ENCODE results near the gene KCNQ2.

The KCNQ2 gene

GRCh38 chr20:63432577-63433325 is 39.7 kb downstream of the KCNQ2 start:
- DNase-seq, result no peak

DNA sequence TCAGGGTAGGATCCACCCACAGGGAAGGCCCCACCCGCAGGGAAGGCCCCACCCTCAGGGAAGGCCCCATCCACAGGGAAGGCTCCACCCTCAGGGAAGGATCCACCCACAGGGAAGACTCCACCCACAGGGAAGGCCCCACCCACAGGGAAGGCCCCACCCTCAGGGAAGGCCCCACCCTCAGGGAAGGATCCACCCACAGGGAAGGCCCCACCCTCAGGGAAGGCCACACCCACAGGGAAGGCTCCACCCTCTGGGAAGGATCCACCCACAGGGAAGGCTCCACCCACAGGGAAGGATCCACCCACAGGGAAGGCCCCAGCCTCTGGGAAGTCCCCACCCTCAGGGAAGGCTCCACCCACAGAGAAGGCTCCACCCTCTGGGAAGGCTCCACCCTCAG is 40.5 kb downstream of the KCNQ2 start:
- DNase-seq, result no peak

DNA sequence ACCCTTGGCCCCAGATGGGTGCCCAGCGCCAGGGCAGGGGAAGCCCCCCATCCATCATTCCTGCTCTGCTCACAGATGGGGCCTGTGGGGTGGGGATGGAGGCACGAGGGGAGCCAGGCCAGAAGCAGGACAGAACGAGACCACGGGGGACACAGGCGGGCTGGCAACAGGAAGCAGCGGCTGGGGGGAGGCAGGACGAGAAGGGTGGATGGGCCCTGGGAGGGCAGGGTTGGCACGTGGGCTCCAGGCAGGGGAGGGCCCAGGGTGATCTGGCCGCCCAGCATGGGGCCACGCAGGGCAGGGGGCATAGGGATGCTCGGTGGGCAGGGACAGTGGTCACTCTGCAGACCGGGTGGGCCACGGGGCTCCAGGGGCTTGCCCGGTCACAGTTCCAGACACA is 41.6 kb downstream of the KCNQ2 start:
- DNase-seq, result no peak

DNA sequence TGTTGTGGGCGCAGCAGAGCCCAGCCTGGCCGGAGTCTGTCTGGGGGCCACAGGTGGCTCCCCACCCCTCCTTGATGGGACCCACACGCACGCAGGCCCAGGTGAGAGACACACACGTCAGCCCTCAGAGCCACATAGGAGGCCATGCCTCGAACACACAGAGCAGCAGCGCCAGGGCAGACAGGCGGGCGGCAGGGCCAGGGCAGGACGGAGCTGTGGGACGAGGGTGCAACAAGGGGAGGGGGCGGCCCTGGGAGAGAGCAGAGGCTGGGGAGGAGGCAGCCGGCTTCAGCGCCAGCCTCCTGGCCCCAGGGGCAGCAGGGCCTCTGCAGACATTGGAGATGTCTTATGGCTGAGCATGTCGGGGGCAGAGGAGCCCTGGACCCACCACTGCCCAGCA is 42.5 kb downstream of the KCNQ2 start:
- DNase-seq, result no peak

DNA sequence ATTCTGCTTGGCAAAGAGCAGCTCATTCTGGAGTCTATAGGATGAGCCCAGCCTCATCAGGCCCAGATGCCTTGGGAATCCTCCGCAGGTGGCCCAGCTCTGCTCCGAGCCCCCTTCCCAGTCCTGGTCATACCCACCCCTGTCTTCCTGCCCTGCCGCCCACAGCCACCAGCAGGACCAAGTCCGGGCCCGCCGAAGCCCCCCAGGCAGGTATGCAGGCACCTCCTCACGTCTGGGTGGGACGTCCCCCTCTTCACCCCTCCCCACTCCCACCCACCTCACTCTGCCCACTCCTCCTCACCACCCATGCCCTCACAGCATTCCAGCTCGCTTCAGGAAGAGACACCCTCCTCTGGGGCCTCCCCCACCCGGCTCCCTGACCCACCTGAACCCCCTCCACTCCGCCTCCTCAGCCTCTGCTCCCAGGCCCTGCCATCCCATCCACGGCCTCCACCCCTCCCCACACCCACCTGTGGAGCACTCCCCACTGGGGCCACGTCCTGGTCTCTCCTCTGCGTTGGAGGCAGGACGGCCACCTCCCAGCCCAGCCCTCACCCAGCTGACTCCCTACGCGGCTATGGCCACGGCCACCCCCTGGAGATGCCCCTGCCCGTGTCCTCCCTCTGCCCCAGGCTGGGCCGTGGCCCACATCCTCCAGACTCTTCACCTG is 43.4 kb downstream of the KCNQ2 start:
- DNase-seq, result no peak

DNA sequence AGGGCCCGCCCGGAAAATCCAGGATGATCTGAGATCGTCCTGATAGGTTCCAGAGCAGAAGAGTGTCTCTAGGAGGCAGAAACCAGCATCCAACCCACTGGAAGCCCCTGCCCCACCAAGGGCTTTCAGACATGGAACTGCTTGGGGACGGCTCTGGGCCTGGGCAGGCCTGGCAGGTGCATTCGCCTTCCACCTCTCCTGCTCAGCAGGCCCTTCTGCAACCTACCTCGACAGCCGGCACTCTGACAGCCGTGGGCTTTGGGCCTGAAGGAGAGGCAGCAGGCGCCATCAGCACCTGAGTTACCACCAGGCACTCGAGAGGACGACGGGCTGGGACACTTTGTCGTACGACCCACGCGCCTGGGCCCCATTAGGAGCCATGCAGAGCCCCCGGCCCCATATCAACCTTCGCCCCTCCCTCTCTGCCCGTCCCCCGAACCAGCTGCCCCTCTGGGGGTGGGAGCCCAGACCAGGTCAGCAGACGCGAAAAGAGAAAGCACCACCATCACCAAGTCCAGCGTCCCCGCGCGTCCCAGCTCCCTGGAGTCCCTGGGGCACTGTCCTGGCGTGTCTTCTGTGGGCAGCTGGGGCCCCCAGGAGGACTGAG is 44.6 kb downstream of the KCNQ2 start:
- DNase-seq, result no peak

DNA sequence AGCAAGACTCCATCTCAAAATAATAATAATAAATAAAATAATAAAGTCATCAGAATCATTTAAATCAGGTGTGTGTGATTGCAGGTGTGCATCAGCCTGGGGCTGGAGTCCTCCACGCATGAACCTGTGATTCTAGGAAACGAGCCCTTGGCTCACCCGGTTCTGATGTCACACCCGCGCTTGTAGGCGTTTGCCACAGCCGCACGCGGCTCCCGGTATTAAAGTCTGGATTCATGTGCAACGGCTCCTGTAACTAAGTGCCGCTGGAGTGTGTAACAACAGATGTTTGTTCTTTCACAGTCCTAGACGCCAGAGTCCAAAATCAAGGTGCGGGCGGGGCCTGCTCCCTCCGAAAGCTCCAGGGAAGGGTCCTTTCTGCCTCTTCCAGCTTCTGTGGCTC is 45.2 kb downstream of the KCNQ2 start:
- DNase-seq, result no peak

GRCh38 chr20:63425846-63426485 is 46.5 kb downstream of the KCNQ2 start:
- no peak for DNase-seq

GRCh38 chr20:63424613-63425012 is 47.8 kb downstream of the KCNQ2 start:
- no peak for DNase-seq

DNA sequence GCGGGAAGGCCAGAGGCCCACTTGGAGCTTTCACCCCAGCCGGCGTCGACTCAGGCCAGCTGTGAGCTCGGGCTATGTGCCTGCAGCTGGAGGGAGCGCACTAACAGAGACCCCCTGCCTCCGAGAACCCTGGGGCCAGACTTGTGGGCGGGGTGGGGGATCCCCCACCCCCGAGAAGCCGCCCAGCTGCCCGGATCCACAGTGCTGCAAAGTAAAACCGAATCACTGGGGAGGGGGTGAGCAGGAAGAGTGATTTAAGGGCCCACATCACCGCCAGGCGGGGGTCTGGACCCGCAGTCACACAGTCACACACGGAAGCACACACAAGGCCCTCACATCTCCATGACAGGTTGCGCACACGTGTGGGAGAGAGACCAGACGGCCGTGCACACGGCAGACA is 48.7 kb downstream of the KCNQ2 start:
- no peak for DNase-seq

- no peak for DNase-seq
These were observed 49.8 kb downstream of the KCNQ2 start for GRCh38 chr20:63422653-63423052.

- DNase-seq, result no peak
These were observed 50.5 kb downstream of the KCNQ2 start for GRCh38 chr20:63421913-63422312.

GRCh38 chr20:63421094-63421692 is 51.3 kb downstream of the KCNQ2 start:
- DNase-seq, result no peak

DNA sequence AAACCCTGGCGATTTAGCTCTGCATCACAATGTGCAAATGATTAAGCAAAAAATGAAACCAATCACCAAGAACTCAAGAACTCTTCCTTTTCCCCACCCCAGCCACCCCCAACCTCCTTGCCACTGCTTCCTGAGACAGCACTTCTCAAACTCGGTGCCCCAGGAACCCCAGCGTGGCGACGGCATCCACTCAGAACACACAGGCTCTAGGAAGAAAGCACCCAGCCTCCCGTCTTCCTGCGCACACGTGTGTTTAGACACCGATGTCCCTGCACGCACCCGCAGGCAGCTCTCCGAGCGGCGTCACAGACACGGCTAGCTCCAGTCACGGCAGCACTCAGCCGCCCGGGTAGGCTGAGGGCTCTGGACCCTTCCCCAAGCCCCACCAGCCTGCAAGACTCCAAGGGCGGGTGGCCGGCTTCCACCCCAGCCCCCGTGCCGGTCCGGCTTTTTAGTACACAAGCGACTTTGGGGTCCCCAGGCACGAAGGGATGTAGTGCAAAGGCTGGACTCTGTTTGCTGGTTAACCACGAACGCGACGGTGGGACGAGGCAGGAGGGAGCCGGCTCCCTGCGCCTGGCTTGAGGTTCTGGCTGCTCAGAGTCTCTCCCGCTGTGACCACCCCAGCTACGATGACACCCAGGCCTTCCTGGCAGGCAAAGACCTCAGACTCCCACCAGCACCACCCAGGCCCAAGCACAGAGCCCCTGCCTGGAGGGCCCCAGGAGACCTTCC is 51.9 kb downstream of the KCNQ2 start:
- DNase-seq, result no peak

- DNase-seq, result no peak
These were observed 53.2 kb downstream of the KCNQ2 start for GRCh38 chr20:63419299-63419698.

- no peak for DNase-seq
These were observed 53.8 kb downstream of the KCNQ2 start for GRCh38 chr20:63418617-63419016.

DNA sequence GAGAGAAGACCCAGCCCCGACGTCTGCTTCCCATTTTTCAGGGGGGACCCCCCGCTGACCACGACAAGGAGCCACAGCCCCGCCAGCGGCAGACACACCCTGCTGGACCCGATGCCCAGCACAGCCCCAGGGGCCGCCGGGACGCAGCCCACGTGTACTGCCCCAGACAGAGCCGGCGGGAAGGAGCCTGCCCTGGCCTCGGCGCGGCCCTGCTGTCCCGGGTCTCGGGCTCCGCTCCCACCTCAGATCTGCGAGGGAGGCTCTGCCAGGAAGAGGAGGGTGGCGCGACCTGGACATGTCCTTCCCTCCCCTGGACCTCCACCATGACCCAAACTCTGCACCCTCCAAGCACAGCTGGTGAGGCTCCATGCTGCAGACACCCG is 54.7 kb downstream of the KCNQ2 start:
- no peak for DNase-seq

DNA sequence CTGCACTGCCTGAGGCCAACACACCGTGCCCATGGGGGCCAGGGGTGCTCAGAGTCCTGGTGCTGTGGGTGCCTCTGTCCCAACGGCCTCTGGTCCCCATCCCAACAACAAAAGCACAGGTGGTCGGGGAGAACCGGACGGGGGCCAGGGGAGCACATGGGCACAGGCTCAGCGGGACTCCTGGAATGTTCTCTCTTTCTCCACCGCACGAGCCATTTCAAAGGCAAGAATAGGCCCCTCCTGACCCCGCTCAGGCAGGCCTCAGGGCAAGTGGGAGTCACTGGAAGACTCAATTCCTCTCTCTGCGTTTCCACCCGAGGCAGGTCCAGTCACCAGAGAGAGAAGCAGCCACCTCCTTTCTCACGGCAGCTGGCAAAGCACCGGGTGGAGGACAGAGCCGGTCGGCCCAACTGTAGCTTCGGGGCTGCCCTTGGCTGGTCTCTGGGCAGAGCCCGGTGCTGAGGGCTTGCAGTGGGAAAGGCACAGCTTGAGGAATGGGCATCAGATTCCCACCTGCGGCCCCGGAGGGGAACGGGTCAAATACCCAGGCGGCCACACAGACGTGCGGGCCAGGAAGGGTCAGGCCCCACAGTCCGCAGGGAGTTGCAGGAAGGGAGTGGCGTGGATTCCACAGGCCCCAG is 55.2 kb downstream of the KCNQ2 start:
- no peak for DNase-seq

DNA sequence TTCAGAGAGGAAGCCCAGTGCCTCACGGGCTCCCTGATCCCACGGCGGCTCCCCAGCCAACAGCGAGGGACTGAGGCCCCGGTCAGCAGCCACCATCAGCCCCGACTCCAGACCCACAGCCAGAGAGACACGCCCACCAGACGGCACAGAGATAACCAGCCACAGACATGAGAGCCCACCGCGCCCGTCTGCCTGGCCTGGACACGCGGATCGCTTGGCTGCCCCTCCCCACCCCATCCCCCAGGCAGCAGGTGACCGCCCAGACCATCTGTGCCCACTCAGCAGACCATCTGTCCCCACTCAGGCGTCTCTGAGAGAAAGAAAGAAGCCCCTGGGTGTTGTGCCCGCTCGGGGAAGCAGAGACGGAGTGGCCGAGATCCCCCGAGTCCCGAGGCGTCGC is 55.8 kb downstream of the KCNQ2 start:
- DNase-seq, result no peak

DNA sequence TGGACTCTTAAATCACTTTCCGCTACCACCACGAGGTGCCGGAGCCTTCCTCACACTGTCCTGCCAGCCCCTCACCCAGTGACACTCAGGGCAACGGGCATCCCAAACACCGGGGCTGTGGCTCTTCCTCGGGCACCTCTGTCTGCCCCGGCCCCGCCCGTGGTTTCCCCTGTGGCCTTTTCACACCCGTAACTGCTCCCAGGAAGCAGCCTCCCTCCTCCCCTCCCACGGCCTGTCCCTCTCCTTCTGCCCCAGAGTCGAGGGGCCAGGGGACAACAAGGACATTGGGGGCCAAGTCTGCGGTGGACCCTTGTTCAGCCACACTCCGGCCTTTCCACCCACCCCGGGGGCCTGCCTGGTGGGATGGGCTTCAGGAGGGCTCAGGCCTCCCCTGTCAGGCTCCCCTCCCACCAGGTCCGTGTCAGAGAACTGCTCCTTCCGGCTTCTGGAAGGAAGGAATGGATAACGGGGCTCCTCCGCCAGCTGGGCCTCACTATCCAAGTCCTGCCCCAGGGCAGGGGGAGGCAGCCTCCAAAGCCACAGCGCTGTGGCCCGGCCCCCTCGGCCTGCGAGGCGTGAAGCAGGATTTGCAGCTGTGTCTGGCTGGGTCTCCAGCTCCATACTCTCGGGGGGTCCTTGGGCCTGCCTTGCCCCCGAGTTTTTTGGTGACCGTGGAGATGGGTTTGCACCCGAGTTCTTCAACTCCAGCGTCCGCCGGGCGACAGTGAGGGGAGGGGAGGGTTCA is 56.6 kb downstream of the KCNQ2 start:
- no peak for DNase-seq

- DNase-seq, result no peak
These were observed 57.6 kb downstream of the KCNQ2 start for GRCh38 chr20:63414720-63415430.

Measured in NCI-H2029 (cell line).